GM23248 (cell line): ENCODE measurements around the gene STAG3. TPM values are rescaled to one million over a fixed set of nuclear protein-coding genes. Genes with fewer than 3 reads are reported as not detected.

Experiments
- DNase-seq: peaks from one replicate; pipeline ENCODE4 v3.0.0-alpha.2; 2015
- H2AFZ ChIP-seq: fragments of 200-600 bp; sonication (generic); 2 replicates; pipeline ENCODE4 v1.6.1; 2016; ENCODE audit warnings: antibody characterized with exemption
- H3F3A ChIP-seq: fragments of 200-600 bp; sonication (generic); 2 replicates; pipeline ENCODE4 v1.6.1; 2016; ENCODE audit warnings: mild to moderate bottlenecking, antibody characterized with exemption, mixed run types; ENCODE audit not compliant: insufficient read depth
- H3K27ac ChIP-seq: fragments of 200-600 bp; sonication (generic); 2 replicates; pipeline ENCODE4 v1.5.1; 2016; ENCODE audit warnings: mild to moderate bottlenecking
- H3K27me3 ChIP-seq: fragments of 200-600 bp; sonication (generic); replicated peaks from 2 replicates; pipeline ENCODE4 v1.6.1; 2016; ENCODE audit warnings: mild to moderate bottlenecking; ENCODE audit not compliant: insufficient read depth
- H3K36me3 ChIP-seq: fragments of 200-600 bp; sonication (generic); 2 replicates; pipeline ENCODE4 v1.6.1; 2016; ENCODE audit warnings: low read depth, mild to moderate bottlenecking
- H3K4me1 ChIP-seq: fragments of 200-600 bp; sonication (generic); 2 replicates; pipeline ENCODE4 v1.6.1; 2016; ENCODE audit warnings: mild to moderate bottlenecking; ENCODE audit not compliant: insufficient read depth
- H3K4me2 ChIP-seq: fragments of 200-600 bp; sonication (generic); one replicate; pipeline ENCODE4 v1.6.1; 2016; ENCODE audit warnings: mild to moderate bottlenecking; ENCODE audit not compliant: unreplicated experiment
- H3K4me3 ChIP-seq: fragments of 200-600 bp; sonication (generic); 2 replicates; pipeline ENCODE4 v1.5.1; 2016; ENCODE audit warnings: mild to moderate bottlenecking
- H3K79me2 ChIP-seq: fragments of 200-600 bp; sonication (generic); 2 replicates; pipeline ENCODE4 v1.6.1; 2016; ENCODE audit warnings: mild to moderate bottlenecking; ENCODE audit not compliant: insufficient read depth
- H3K9ac ChIP-seq: fragments of 200-600 bp; sonication (generic); 2 replicates; pipeline ENCODE4 v1.6.1; 2016; ENCODE audit warnings: mild to moderate bottlenecking
- H3K9me2 ChIP-seq: fragments of 200-600 bp; sonication (generic); 2 replicates; pipeline ENCODE4 v1.6.1; 2016; ENCODE audit warnings: mixed run types, mild to moderate bottlenecking, moderate library complexity; ENCODE audit not compliant: insufficient read depth
- H3K9me3 ChIP-seq: fragments of 200-600 bp; sonication (generic); one replicate; pipeline ENCODE4 v1.6.1; 2017; ENCODE audit warnings: low read depth
- H4K20me1 ChIP-seq: fragments of 200-600 bp; sonication (generic); 2 replicates; pipeline ENCODE4 v1.6.0; 2016; ENCODE audit not compliant: insufficient read depth
- EZH2 ChIP-seq: fragments of 200-600 bp; sonication (generic); IDR thresholded peaks from 2 replicates; pipeline ENCODE4 v1.6.1; 2018; ENCODE audit warnings: antibody characterized with exemption, mild to moderate bottlenecking; ENCODE audit not compliant: insufficient read depth, poor library complexity, severe bottlenecking
- EZH2phosphoT487 ChIP-seq: fragments of 200-600 bp; sonication (generic); IDR thresholded peaks from 2 replicates; pipeline ENCODE4 v1.6.1; 2018; ENCODE audit warnings: antibody characterized with exemption, moderate library complexity, mild to moderate bottlenecking, low read depth; ENCODE audit not compliant: insufficient read depth
- WGBS, 2 experiments: methylation state at CpG; one replicate each; pipeline ENCODE4 v1.1.6; 2015 to 2017; ENCODE audit warnings: low lambda C conversion rate in 2 of 2, low coverage in 1 of 2; ENCODE audit errors: missing lambda C conversion rate in 2 of 2; 5-methylcytosine and 5-hydroxymethylcytosine counted together
- in situ Hi-C: fragments of 300-500 bp; cut with MboI; formaldehyde crosslinking; loops from 2 replicates; pipeline ENCODE4 v1.15.0; 2020
- polyA plus RNA-seq: library from polyadenylated mRNA; unstranded; fragments of >200 nt; fragmentation: Nextera tagmentation; extraction: Ambion mirVana; gene quantifications from 2 replicates; pipeline ENCODE4 v1.2.1, GENCODE V29; 2016
- total RNA-seq: library from RNA; depleted of rRNA; stranded (reverse); fragments of >200 nt; shearing (Covaris generic); gene quantifications from 2 replicates; pipeline ENCODE4 v1.2.3, GENCODE V29; 2014

Gene STAG3
- total and polyA plus RNA-seq, 2 experiments from 2014 or later, result 0.65 to 0.97 TPM

GRCh38 chr7:100160067-100160466 is 17.7 kb upstream of the STAG3 start:
- DNase-seq, result no peak
- H3K79me2 ChIP-seq, result peaks cover 17% of the 10 kb centered on the region; the same call in 1 of the 2 replicates
- TF ChIP-seq EZH2 (no peak), EZH2phosphoT487 (no peak)
- no peaks in the 10 kb centered on the region for H3K9me2 ChIP-seq
- no peaks in the 10 kb centered on the region for H3K27me3 ChIP-seq
- H2AFZ ChIP-seq, result no peak overlapping the region
- 87 to 89% methylated on average over 18 of the region's 18 CpGs for WGBS, 2 experiments
- H3K27ac ChIP-seq, result no peak overlapping the region
- no peaks in the 10 kb centered on the region; the same call in 1 of the 2 replicates for H3K36me3 ChIP-seq
- H4K20me1 ChIP-seq, result no peaks in the 10 kb centered on the region; the same call in 1 of the 2 replicates
- in situ Hi-C loops, result no loop called here
- H3K9me3 ChIP-seq, result no peaks in the 10 kb centered on the region
- no peak overlapping the region for H3K9ac ChIP-seq
- H3F3A ChIP-seq, result no peaks in the 10 kb centered on the region
- H3K4me3 ChIP-seq, result no peak overlapping the region
- peaks cover 5% of the 10 kb centered on the region; the same call in 1 of the 2 replicates for H3K4me1 ChIP-seq
- no peak overlapping the region for H3K4me2 ChIP-seq

GRCh38 chr7:100163006-100163531 is 14.6 kb upstream of the STAG3 start:
- no peak for DNase-seq
- Histone ChIP-seq H3K79me2 (peaks cover 1% of the 10 kb centered on the region; the same call in 1 of the 2 replicates), H3F3A (no peaks in the 10 kb centered on the region), H4K20me1 (no peaks in the 10 kb centered on the region), H3K4me2 (no peak overlapping the region), H3K9me2 (no peaks in the 10 kb centered on the region), H3K36me3 (no peaks in the 10 kb centered on the region), H3K9me3 (no peaks in the 10 kb centered on the region), H3K4me1 (0 out of 2 replicates have a peak, but pooled peaks cover 5% of the 10 kb centered on the region), H3K27me3 (no peaks in the 10 kb centered on the region; the same call in 1 of the 2 replicates), H3K9ac (no peak overlapping the region), H3K4me3 (no peak overlapping the region), H3K27ac (no peak overlapping the region), H2AFZ (no peak overlapping the region)
- TF ChIP-seq EZH2phosphoT487 (no peak), EZH2 (no peak)
- 81 to 87% methylated on average over 6 of the region's 6 CpGs for WGBS, 2 experiments
- in situ Hi-C loops, result no loop called here

GRCh38 chr7:100163871-100164270 is 13.8 kb upstream of the STAG3 start:
- no peak for DNase-seq
- H3K27me3 ChIP-seq, result no peaks in the 10 kb centered on the region; the same call in 1 of the 2 replicates
- no peak overlapping the region for H3K4me2 ChIP-seq
- 0 out of 2 replicates have a peak, but pooled peaks cover 5% of the 10 kb centered on the region for H3K4me1 ChIP-seq
- WGBS, 2 experiments, result 85 to 92% methylated on average over 5 of the region's 5 CpGs
- no peaks in the 10 kb centered on the region for H3K9me2 ChIP-seq
- no peaks in the 10 kb centered on the region; the same call in 1 of the 2 replicates for H3K79me2 ChIP-seq
- H4K20me1 ChIP-seq, result no peaks in the 10 kb centered on the region
- H3F3A ChIP-seq, result no peaks in the 10 kb centered on the region
- H3K4me3 ChIP-seq, result no peak overlapping the region
- H3K9me3 ChIP-seq, result no peaks in the 10 kb centered on the region
- no peak overlapping the region for H2AFZ ChIP-seq
- no peaks in the 10 kb centered on the region for H3K36me3 ChIP-seq
- in situ Hi-C loops, result no loop called here
- no peak overlapping the region for H3K27ac ChIP-seq
- no peak overlapping the region for H3K9ac ChIP-seq
- TF ChIP-seq EZH2, result no peak
- no peak for TF ChIP-seq EZH2phosphoT487

GRCh38 chr7:100166317-100166940 is 11.3 kb upstream of the STAG3 start:
- Histone ChIP-seq H3K79me2 (no peaks in the 10 kb centered on the region), H2AFZ (no peak overlapping the region), H4K20me1 (no peaks in the 10 kb centered on the region), H3K9me3 (no peaks in the 10 kb centered on the region), H3K4me1 (no peaks in the 10 kb centered on the region), H3K4me2 (no peak overlapping the region), H3F3A (no peaks in the 10 kb centered on the region), H3K9ac (no peak overlapping the region), H3K36me3 (no peaks in the 10 kb centered on the region), H3K27ac (no peak overlapping the region), H3K4me3 (no peak overlapping the region), H3K9me2 (no peaks in the 10 kb centered on the region), H3K27me3 (peaks cover 5% of the 10 kb centered on the region; the same call in 1 of the 2 replicates)
- no peak for DNase-seq
- in situ Hi-C loops, result no loop called here
- no peak for TF ChIP-seq EZH2phosphoT487
- no peak for TF ChIP-seq EZH2
- WGBS, 2 experiments, result 79 to 81% methylated on average over 15 to 16 of the region's 16 CpGs
